Osteoblast (primary cell): Measurements from ENCODE around the gene RIPK1. TPM values are rescaled to one million over a fixed set of nuclear protein-coding genes. Genes with fewer than 3 reads are reported as not detected.
"Not testable (repeated sequence)": the region's sequence is repeated elsewhere in the genome, so short reads cannot be mapped to it uniquely, and the experiment has no call there.

Source experiments
- DNase-seq: peaks from one replicate; pipeline ENCODE4 v3.0.0; 2011; ENCODE audit warnings: low spot score, mixed read lengths; ENCODE audit not compliant: insufficient read length; ENCODE audit errors: missing footprints
- H2AFZ ChIP-seq: 2 replicates; pipeline ENCODE4 v1.6.0; 2011; ENCODE audit warnings: mild to moderate bottlenecking, low read length
- H3K27ac ChIP-seq: 2 replicates; pipeline ENCODE4 v1.5.1; 2011; ENCODE audit warnings: mild to moderate bottlenecking, low read depth, low read length, moderate library complexity
- H3K27me3 ChIP-seq: 2 replicates; pipeline ENCODE4 v1.6.0; 2012; ENCODE audit warnings: mild to moderate bottlenecking, control low read depth, inconsistent platforms, low read length, moderate library complexity; ENCODE audit not compliant: insufficient read depth
- H3K36me3 ChIP-seq: 2 replicates; pipeline ENCODE4 v1.5.1; 2011; ENCODE audit warnings: mild to moderate bottlenecking, low read length, control low read depth, moderate library complexity; ENCODE audit not compliant: insufficient read depth
- H3K4me1 ChIP-seq: 2 replicates; pipeline ENCODE4 v1.5.1; 2011; ENCODE audit warnings: mild to moderate bottlenecking, low read length, control low read depth, moderate library complexity; ENCODE audit not compliant: insufficient read depth
- H3K4me2 ChIP-seq: 2 replicates; pipeline ENCODE4 v1.6.0; 2011; ENCODE audit warnings: mild to moderate bottlenecking, low read length; ENCODE audit not compliant: insufficient read depth
- H3K4me3 ChIP-seq: fragments of 200-600 bp; sonication (generic); 3 replicates; pipeline ENCODE4 v1.5.1; 2012; ENCODE audit warnings: mild to moderate bottlenecking, low read length, inconsistent platforms; ENCODE audit not compliant: insufficient read depth
- H3K79me2 ChIP-seq: 2 replicates; pipeline ENCODE4 v1.6.0; 2012; ENCODE audit warnings: mild to moderate bottlenecking, low read length, control low read depth, inconsistent platforms; ENCODE audit not compliant: insufficient read depth
- H3K9me3 ChIP-seq: 2 replicates; pipeline ENCODE4 v1.5.1; 2011; ENCODE audit warnings: low read depth, low read length, control low read depth
- H4K20me1 ChIP-seq: 2 replicates; pipeline ENCODE4 v1.6.0; 2012; ENCODE audit warnings: mild to moderate bottlenecking, low read length, control low read depth; ENCODE audit not compliant: insufficient read depth
- CTCF ChIP-seq: IDR thresholded peaks from 2 replicates; pipeline ENCODE4 v1.5.1; 2011; ENCODE audit warnings: mild to moderate bottlenecking, low read depth, low read length, moderate library complexity; ENCODE audit errors: extremely low read depth
- total RNA-seq: library from RNA; depleted of rRNA; stranded (reverse); fragments of >200 nt; gene quantifications from 2 replicates; pipeline ENCODE4 v1.2.3, GENCODE V29; 2012

RIPK1 gene
- total RNA-seq, result 28.0 and 29.3 TPM in 2 replicates

GRCh38 chr6:3068329-3069214 is at the start of gene RIPK1:
Gene RIPK1, plus strand, starts transcription at chr6:3068494. Its CDS starts 8,330 bp downstream, at chr6:3076824.
- H3K4me3 ChIP-seq, result peak within 1 kb of the TSS; percentile 87
- H3K79me2 ChIP-seq, result peaks cover 41% of the 10 kb centered on the region
- TF ChIP-seq CTCF, result peak; percentile 34
- H3K27ac ChIP-seq, result peak within 1 kb of the TSS; percentile 93
- H3K36me3 ChIP-seq, result peaks cover 6% of the 10 kb centered on the region
- peaks cover 18% of the 10 kb centered on the region for H4K20me1 ChIP-seq
- peak within 1 kb of the TSS; percentile 80 for H2AFZ ChIP-seq
- H3K4me1 ChIP-seq, result peaks cover 9% of the 10 kb centered on the region
- H3K27me3 ChIP-seq, result no peaks in the 10 kb centered on the region
- no peaks in the 10 kb centered on the region for H3K9me3 ChIP-seq
- H3K4me2 ChIP-seq, result peak within 1 kb of the TSS; percentile 90
- peak; percentile 99 for DNase-seq

- H3K27me3 ChIP-seq, result no peaks in the 10 kb centered on the region
- H3K4me3 ChIP-seq, result no peak overlapping the region
- DNase-seq, result no peak
- TF ChIP-seq CTCF, result no peak
- no peaks in the 10 kb centered on the region for H3K9me3 ChIP-seq
- H4K20me1 ChIP-seq, result no peaks in the 10 kb centered on the region
- peaks cover 3% of the 10 kb centered on the region for H3K4me1 ChIP-seq
- no peak overlapping the region for H3K4me2 ChIP-seq
- peaks cover 8% of the 10 kb centered on the region for H3K36me3 ChIP-seq
- H3K27ac ChIP-seq, result no peak overlapping the region
- H2AFZ ChIP-seq, result no peak overlapping the region
- peaks cover 17% of the 10 kb centered on the region for H3K79me2 ChIP-seq
Observed at GRCh38 chr6:3019065-3019464, 49.2 kb upstream of the RIPK1 start.

- H3K27me3 ChIP-seq, result no peaks in the 10 kb centered on the region
- H3K4me1 ChIP-seq, result peaks cover 10% of the 10 kb centered on the region
- H2AFZ ChIP-seq, result no peak overlapping the region
- peaks cover 17% of the 10 kb centered on the region for H3K79me2 ChIP-seq
- peak; percentile 23 for DNase-seq
- H3K4me3 ChIP-seq, result no peak overlapping the region
- no peaks in the 10 kb centered on the region for H4K20me1 ChIP-seq
- no peak overlapping the region for H3K27ac ChIP-seq
- H3K9me3 ChIP-seq, result no peaks in the 10 kb centered on the region
- no peak overlapping the region for H3K4me2 ChIP-seq
- TF ChIP-seq CTCF, result no peak
- H3K36me3 ChIP-seq, result peaks cover 8% of the 10 kb centered on the region
Observed at GRCh38 chr6:3019749-3020320, 48.5 kb upstream of the RIPK1 start.

GRCh38 chr6:3020976-3021598 is 47.2 kb upstream of the RIPK1 start:
- H2AFZ ChIP-seq, H3K36me3 ChIP-seq, H3K4me2 ChIP-seq, H3K9me3 ChIP-seq, H4K20me1 ChIP-seq, H3K27me3 ChIP-seq, DNase-seq, H3K27ac ChIP-seq, H3K4me3 ChIP-seq: not testable (repeated sequence)
- Histone ChIP-seq H3K4me1 (peaks cover 13% of the 10 kb centered on the region), H3K79me2 (peaks cover 17% of the 10 kb centered on the region)
